GM21381 (cell line): ENCODE data around the gene CCDC157.
"Not testable (repeated sequence)": the region's sequence is repeated elsewhere in the genome, so short reads cannot be mapped to it uniquely, and the experiment has no call there.

Experiments used
- ATAC-seq: cut with Tn5 transposase; IDR thresholded peaks from one replicate; pipeline ENCODE4 v1.9.1; 2021; ENCODE audit warnings: mild to moderate bottlenecking, moderate library complexity; ENCODE audit not compliant: unreplicated experiment

CCDC157 gene

GRCh38 chr22:30386960-30387827 lies 30.4 kb downstream of the CCDC157 start, which contains the start of gene RNF215:
RNF215 (minus strand) TSS chr22:30387411; CDS start chr22:30387313, 98 bp downstream.
- peak; percentile 80 for ATAC-seq

- ATAC-seq, result no peak
These were observed 34.3 kb downstream of the CCDC157 start for GRCh38 chr22:30390974-30391691.

- no peak for ATAC-seq
These were observed 36.0 kb downstream of the CCDC157 start for GRCh38 chr22:30392661-30393321.

GRCh38 chr22:30393322-30393680 lies 36.5 kb downstream of the CCDC157 start:
- ATAC-seq, result no peak

DNA sequence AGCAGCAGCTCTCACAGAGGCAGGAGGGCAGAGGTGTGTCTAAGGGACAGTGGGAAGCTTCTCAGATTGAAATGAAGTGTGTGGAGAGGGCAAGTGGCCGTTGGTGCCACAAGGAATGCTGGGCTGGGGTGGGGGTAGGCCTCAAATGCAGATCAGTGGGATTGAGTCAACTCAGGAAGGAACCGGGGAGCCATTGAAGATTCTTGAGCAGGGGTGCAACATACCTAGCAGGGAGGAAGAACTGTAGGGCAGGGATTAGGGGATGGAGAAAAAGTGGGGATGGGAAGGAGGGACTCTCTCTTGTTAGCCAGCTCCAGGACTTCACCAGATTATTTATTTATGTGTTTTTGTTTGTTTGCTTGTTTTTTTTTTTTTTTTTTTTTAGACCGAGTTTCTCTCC lies 37.1 kb downstream of the CCDC157 start:
- no peak for ATAC-seq

DNA sequence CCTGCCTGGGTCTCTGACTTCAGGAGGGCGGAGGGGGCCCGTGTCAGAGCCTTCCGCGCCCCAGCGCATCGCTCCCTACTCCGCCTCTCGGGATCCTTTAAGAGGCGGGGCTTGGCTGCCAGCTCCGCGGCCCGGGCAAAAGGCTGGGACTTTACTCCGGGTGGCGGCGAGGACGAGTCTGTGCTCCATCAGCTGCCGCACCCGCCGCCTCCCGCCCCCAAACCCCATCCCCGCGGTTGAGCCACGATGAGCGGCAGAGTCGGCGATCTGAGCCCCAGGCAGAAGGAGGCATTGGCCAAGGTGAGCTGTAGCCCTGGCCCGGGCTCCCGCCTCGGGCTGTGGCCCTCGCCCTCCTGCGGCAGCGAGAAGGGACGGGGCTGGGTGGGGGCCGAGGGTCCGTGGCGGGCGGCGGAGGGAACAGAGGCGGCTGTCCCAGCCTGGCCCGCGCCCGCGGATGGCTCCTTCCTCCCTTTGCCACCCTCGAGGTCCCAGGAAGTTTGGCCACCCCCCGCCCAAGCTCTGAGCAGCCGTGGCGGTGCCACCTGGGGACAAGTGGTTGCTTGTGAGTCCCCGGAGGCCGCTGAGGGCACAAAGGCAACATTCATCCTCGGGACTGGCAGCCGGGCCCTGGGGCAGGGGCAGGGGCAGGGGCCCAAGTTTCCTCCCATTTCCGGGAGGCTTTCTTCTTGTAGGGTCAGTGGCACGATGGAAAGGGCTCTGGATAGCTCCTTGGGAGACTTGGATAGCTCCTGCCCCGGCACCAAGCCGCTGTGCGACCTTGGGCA lies 40.3 kb downstream of the CCDC157 start, which contains the start of gene SEC14L2:
TSS of gene SEC14L2 (plus strand) at position 148 of the 785 bp plus-strand sequence. CDS start at position 247, 99 bp downstream.
- ATAC-seq, result no peak

- ATAC-seq, result no peak
These were observed 41.1 kb downstream of the CCDC157 start for GRCh38 chr22:30397656-30398635.

- no peak for ATAC-seq
These were observed 42.2 kb downstream of the CCDC157 start for GRCh38 chr22:30398685-30399680.

- ATAC-seq, result no peak
These were observed 42.9 kb downstream of the CCDC157 start for GRCh38 chr22:30399718-30400117.

DNA sequence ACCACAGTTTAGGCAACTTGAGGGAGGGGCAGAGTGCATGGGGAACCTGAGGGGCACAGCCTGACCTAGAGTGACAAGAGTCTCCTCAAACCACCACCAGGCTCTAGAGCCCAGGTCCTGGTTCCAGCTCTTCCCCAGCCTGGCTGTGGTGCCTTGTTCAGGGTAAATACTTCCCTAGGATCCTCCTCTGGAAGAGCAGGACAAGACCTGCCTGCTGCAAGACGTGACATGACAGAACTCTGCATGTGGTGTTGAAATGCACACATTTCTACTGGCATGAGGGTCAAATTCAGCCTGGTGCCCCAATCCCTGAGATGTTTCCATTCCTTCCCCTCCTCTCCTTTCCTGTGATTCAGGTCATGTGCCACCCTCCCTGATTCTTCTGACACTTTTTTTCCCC lies 43.4 kb downstream of the CCDC157 start:
- no peak for ATAC-seq

- not testable (repeated sequence) for ATAC-seq
These were observed 44.2 kb downstream of the CCDC157 start for GRCh38 chr22:30401024-30401423.

DNA sequence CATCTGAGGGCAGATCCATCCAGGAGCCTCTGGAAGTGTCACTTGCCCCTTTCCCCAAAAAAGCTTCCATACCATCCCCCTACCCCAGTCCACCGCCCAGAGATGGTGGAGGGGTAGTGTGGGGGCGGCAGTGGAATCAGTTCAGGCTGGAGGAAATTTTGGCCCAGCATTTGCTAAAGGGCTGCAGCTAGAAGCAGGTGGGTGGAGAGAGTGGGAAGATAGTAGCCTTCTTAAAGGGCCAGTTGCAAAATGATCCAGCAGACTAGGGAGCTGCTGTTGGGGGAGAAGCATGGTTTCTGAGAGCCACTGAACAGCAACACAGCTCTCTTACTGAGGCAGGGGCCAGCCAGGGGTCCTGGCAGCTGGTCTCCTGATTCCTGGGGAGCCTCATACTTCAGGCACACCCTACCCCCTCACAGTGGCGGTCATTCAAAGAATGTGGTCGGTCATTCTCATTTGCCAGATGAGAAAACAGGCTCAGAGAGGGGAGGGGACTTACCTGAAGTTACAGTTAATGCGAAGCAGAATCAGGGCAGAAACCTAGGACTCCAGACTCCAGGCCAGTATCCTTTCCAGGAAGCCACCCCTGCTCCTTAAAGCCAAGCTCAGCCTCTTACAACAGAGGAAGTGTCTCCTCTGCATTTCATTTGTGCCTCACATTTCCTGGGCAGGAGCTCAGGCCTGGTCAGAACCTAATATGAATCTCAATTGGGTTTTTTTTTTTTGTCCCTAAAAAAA lies 45.4 kb downstream of the CCDC157 start:
- ATAC-seq, result no peak

GRCh38 chr22:30402766-30403104 lies 45.9 kb downstream of the CCDC157 start:
- not testable (repeated sequence) for ATAC-seq

- no peak for ATAC-seq
These were observed 47.5 kb downstream of the CCDC157 start for GRCh38 chr22:30404307-30404706.

DNA sequence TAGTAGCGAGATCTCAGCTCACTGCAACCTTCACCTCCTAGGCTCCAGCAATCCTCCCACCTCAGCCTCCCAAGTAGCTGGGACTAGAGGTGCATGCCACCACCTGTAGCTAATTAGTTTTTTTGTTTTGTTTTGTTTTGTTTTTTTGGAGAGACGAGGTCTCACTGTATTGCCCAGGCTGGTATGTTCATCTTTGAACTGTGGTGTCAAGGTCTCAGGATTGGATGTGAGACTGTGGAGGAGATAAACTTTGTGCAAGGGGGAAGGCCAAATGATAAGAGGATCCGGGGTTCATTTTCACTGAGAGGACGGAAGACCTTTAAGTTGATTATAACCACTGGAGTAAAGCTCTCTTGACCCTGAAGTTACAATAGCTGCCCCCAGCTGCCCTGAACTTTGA lies 48.9 kb downstream of the CCDC157 start:
- ATAC-seq, result no peak

DNA sequence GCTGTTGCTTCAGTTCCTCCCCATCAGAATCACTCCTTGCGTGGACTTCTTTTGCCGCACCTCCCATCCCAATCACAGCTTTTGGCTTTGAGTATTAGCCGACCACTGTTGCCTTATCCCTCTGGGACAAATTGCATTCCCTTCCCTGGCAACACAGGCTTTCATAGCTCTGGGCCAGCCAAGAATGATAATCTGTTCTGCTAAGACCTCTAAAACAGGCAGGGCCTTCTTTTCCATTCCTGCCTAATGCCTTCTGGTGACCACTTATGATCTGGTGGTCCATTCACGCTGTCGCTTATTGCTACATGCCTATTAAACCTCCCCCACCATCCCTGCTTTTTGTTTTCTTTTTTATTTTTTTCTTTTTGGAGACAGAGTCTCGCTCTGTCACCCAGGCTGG lies 49.6 kb downstream of the CCDC157 start:
- ATAC-seq, result no peak

DNA sequence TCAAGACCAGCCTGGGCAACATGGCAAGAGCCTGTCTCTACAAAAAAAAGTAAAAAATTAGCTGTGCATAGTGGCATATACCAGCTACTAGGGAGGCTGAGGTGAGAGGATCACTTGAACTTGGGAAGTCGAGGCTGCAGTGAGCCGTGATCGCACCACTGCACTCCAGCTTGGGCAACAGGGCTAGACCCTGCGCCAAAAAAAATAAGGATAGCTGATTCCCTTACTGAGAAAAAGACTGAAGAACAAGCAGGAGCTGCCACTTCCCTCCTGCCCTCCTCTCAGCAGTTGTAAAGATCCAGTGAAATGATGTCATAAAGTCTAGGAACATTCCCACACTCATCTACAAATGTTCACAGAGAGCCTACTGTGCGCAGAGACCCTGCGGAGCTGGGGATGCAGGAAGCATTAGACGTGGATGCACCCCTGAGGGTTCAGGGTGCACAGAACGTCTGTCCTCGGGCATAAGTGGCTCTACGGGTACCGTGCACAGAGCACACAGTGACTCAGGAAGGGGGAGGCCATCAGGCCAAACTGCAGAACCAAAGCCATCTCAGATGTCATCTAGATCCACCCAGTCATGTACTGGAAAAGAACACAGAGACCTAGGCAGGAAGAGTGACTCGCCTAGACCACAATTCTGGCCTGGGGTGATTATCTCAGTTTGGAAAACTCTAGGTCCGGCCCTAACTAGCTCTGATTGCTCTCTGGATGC lies 51.7 kb downstream of the CCDC157 start:
- ATAC-seq, result no peak
